Parathyroid adenoma (tissue), 2 donors: Measurements from ENCODE around the gene CLEC16A.
A peak's percentile ranks its signal among the peaks of the same experiment; 100 is the strongest.

Experiments
- H2AFZ ChIP-seq: fragments of 300-600 bp; sonication (generic); one replicate; pipeline ENCODE4 v1.7.0; 2017; ENCODE audit warnings: antibody characterized with exemption, mild to moderate bottlenecking
- H3K27ac ChIP-seq: fragments of 300-600 bp; sonication (generic); one replicate; pipeline ENCODE4 v1.7.0; 2017
- H3K27me3 ChIP-seq: fragments of 300-600 bp; sonication (generic); one replicate; pipeline ENCODE4 v1.7.0; 2017; ENCODE audit warnings: low read length; ENCODE audit not compliant: control insufficient read depth, insufficient read depth
- H3K36me3 ChIP-seq: fragments of 300-600 bp; sonication (generic); one replicate; pipeline ENCODE4 v1.7.0; 2017; ENCODE audit warnings: low read length; ENCODE audit not compliant: control insufficient read depth, insufficient read depth
- H3K4me1 ChIP-seq: fragments of 300-600 bp; sonication (generic); one replicate; pipeline ENCODE4 v1.7.0; 2017; ENCODE audit warnings: control low read depth
- H3K4me2 ChIP-seq: fragments of 300-600 bp; sonication (generic); one replicate; pipeline ENCODE4 v1.7.0; 2017; ENCODE audit warnings: low read length
- H3K4me3 ChIP-seq: fragments of 300-600 bp; sonication (generic); one replicate; pipeline ENCODE4 v1.7.0; 2017; ENCODE audit warnings: low read depth, low read length
- H3K79me2 ChIP-seq: fragments of 300-600 bp; sonication (generic); one replicate; pipeline ENCODE4 v1.7.0; 2017; ENCODE audit warnings: control low read depth
- H3K9ac ChIP-seq: fragments of 300-600 bp; sonication (generic); one replicate; pipeline ENCODE4 v1.7.0; 2017; ENCODE audit warnings: mild to moderate bottlenecking
- H3K9me3 ChIP-seq: fragments of 300-600 bp; sonication (generic); one replicate; pipeline ENCODE4 v1.7.0; 2017; ENCODE audit warnings: low read length; ENCODE audit not compliant: control insufficient read depth
- CTCF ChIP-seq: fragments of 300-600 bp; sonication (generic); IDR thresholded peaks from one replicate; pipeline ENCODE4 v1.7.0; 2017; ENCODE audit warnings: antibody characterized with exemption, mild to moderate bottlenecking
- donor health status: primary hyperparathyroidism.

Gene CLEC16A

GRCh38 chr16:10944249-10945064, at the start of gene CLEC16A:
Gene CLEC16A (plus strand): TSS chr16:10944564. CDS start chr16:10944718, 154 bp downstream.
- peak; percentile 3 for TF ChIP-seq CTCF
- Histone ChIP-seq H3K9me3 (no peaks in the 10 kb centered on the region), H3K4me3 (peak within 1 kb of the TSS; percentile 90), H2AFZ (peak within 1 kb of the TSS; percentile 94), H3K79me2 (peaks cover 24% of the 10 kb centered on the region), H3K27ac (peak within 1 kb of the TSS; percentile 63), H3K4me1 (peaks cover 17% of the 10 kb centered on the region), H3K4me2 (peak within 1 kb of the TSS; percentile 83), H3K9ac (peak within 1 kb of the TSS; percentile 65), H3K27me3 (no peaks in the 10 kb centered on the region), H3K36me3 (no peaks in the 10 kb centered on the region)

DNA sequence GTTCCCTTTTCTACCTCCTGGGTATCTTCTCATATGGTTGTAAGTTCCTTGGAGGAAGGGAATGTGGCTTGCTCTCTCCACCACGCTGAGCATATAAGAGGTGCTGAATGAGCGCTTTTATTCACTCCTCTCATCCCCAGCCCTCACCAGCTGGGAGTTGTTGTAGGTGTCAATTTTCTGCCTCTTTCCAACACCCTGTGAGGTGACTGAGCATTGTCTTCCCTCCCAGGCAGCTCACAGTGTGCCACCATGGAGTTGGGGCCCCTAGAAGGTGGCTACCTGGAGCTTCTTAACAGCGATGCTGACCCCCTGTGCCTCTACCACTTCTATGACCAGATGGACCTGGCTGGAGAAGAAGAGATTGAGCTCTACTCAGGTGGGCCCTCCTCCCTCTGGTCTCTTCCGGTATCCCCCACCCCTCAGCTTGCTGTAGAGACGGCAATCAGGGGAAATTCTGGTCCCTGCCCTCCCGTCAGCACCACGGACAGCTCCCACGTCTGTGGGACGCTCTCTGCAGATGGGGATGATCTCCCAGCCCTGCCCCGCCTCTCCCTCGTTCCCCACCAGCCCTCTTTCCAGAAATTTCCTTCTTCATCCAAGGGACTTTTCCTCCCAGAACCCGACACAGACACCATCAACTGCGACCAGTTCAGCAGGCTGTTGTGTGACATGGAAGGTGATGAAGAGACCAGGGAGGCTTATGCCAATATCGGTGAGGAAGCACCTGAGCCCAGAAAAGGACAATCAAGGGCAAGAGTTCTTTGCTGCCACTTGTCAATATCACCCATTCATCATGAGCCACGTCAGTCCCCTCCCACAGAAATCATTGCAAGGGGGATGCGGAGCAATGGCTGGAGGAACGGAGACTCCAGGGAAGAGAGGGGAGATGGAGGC, 49.1 kb upstream of the CLEC16A start:
- Histone ChIP-seq H3K9ac (no peak overlapping the region), H3K9me3 (no peaks in the 10 kb centered on the region), H3K4me2 (no peak overlapping the region), H2AFZ (no peak overlapping the region), H3K27ac (no peak overlapping the region), H3K36me3 (no peaks in the 10 kb centered on the region), H3K4me3 (no peak overlapping the region), H3K4me1 (no peaks in the 10 kb centered on the region), H3K27me3 (no peaks in the 10 kb centered on the region), H3K79me2 (no peaks in the 10 kb centered on the region)
- TF ChIP-seq CTCF, result no peak

GRCh38 chr16:10896165-10896564, 48.2 kb upstream of the CLEC16A start:
- no peak for TF ChIP-seq CTCF
- no peak overlapping the region for H2AFZ ChIP-seq
- H3K9me3 ChIP-seq, result no peaks in the 10 kb centered on the region
- H3K9ac ChIP-seq, result no peak overlapping the region
- no peak overlapping the region for H3K4me3 ChIP-seq
- H3K4me2 ChIP-seq, result no peak overlapping the region
- no peaks in the 10 kb centered on the region for H3K27me3 ChIP-seq
- H3K27ac ChIP-seq, result no peak overlapping the region
- no peaks in the 10 kb centered on the region for H3K4me1 ChIP-seq
- no peaks in the 10 kb centered on the region for H3K79me2 ChIP-seq
- no peaks in the 10 kb centered on the region for H3K36me3 ChIP-seq

DNA sequence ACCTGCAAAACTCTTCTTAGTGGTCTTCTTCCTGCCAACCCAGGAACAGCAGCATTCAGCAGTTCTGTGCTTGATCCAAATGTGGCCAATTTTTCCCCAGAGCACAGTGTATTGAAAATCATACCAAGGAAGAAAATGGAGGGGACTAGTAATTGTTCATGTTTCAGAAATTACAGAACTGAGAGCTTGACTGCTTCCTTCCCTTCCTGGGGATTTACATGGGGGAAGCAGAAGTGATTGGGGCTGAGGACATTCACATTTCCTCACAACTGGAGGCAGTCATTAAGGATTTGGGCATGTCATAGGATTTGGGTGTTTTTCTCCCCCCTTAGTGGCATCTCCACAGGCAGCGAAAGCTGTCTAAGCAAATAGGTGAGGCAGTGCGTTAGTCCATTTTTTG, 47.6 kb upstream of the CLEC16A start:
- Histone ChIP-seq H3K9ac (no peak overlapping the region), H3K4me2 (no peak overlapping the region), H3K27me3 (no peaks in the 10 kb centered on the region), H3K79me2 (no peaks in the 10 kb centered on the region), H3K36me3 (no peaks in the 10 kb centered on the region), H3K4me1 (no peaks in the 10 kb centered on the region), H3K27ac (no peak overlapping the region), H3K9me3 (no peaks in the 10 kb centered on the region), H3K4me3 (no peak overlapping the region), H2AFZ (no peak overlapping the region)
- no peak for TF ChIP-seq CTCF
